SK-N-SH (cell line): ENCODE results near the gene ARID1B.

Experiments
- CHD2 ChIP-seq: fragments of 150-350 bp; IDR thresholded peaks from 2 replicates; pipeline ENCODE4 v1.6.1; 2018; ENCODE audit warnings: low read length; ENCODE audit not compliant: partially characterized antibody
- EZH2phosphoT487 ChIP-seq: fragments of 200-600 bp; sonication (generic); IDR thresholded peaks from 2 replicates; pipeline ENCODE4 v1.6.1; 2017; ENCODE audit warnings: low read depth, mixed run types, mild to moderate bottlenecking, antibody characterized with exemption, moderate library complexity, borderline replicate concordance
- FOSL2 ChIP-seq: IDR thresholded peaks from 2 replicates; pipeline ENCODE4 v1.4.0; 2012; ENCODE audit warnings: low read depth, mild to moderate bottlenecking, moderate library complexity, borderline replicate concordance
- POLR2AphosphoS5 ChIP-seq: IDR thresholded peaks from 2 replicates; pipeline ENCODE4 v1.6.1; 2012; ENCODE audit warnings: low read depth, low read length
- RXRA ChIP-seq: IDR thresholded peaks from 2 replicates; pipeline ENCODE4 v1.4.0; 2012; ENCODE audit warnings: low read depth, mild to moderate bottlenecking, borderline replicate concordance
- SIN3A ChIP-seq: IDR thresholded peaks from 2 replicates; pipeline ENCODE4 v1.6.1; 2012; ENCODE audit warnings: low read depth, mild to moderate bottlenecking, low read length, moderate library complexity, borderline replicate concordance
- TF ChIP-seq, protein P1 (sequence below): fragments of 200-600 bp; sonication (generic); IDR thresholded peaks from 2 replicates; pipeline ENCODE4 v1.6.1; 2017; ENCODE audit warnings: antibody characterized with exemption, mild to moderate bottlenecking, moderate library complexity
- TF ChIP-seq, protein P2 (sequence below): IDR thresholded peaks from 2 replicates; pipeline ENCODE4; 2012
- TF ChIP-seq, protein P3 (sequence below): IDR thresholded peaks from 2 replicates; pipeline ENCODE4 v1.4.0; 2012; ENCODE audit warnings: low read depth

DNA sequence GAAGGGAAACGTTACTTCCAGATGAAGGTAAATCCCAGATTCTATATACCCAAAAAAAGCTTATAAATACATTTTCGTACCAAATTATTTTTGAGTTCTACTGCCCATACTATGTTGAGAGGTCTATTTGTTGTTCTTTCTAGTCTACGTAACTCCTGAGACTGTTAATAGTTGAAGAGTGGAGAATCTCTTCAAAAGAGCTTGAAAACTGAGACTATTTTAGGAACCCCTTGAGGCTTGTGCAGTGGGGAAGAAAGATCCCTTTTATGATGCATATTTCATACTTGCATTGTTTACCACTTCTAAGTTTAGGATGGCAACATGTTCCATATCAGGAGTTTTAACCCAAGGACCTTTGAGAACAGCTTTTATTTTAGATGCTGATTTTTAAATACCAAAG lies 301.1 kb downstream of the ARID1B start:
- TF ChIP-seq, protein P1, sequence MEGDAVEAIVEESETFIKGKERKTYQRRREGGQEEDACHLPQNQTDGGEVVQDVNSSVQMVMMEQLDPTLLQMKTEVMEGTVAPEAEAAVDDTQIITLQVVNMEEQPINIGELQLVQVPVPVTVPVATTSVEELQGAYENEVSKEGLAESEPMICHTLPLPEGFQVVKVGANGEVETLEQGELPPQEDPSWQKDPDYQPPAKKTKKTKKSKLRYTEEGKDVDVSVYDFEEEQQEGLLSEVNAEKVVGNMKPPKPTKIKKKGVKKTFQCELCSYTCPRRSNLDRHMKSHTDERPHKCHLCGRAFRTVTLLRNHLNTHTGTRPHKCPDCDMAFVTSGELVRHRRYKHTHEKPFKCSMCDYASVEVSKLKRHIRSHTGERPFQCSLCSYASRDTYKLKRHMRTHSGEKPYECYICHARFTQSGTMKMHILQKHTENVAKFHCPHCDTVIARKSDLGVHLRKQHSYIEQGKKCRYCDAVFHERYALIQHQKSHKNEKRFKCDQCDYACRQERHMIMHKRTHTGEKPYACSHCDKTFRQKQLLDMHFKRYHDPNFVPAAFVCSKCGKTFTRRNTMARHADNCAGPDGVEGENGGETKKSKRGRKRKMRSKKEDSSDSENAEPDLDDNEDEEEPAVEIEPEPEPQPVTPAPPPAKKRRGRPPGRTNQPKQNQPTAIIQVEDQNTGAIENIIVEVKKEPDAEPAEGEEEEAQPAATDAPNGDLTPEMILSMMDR, result no peak
- no peak for TF ChIP-seq EZH2phosphoT487
- no peak for TF ChIP-seq RXRA
- TF ChIP-seq, protein P2, sequence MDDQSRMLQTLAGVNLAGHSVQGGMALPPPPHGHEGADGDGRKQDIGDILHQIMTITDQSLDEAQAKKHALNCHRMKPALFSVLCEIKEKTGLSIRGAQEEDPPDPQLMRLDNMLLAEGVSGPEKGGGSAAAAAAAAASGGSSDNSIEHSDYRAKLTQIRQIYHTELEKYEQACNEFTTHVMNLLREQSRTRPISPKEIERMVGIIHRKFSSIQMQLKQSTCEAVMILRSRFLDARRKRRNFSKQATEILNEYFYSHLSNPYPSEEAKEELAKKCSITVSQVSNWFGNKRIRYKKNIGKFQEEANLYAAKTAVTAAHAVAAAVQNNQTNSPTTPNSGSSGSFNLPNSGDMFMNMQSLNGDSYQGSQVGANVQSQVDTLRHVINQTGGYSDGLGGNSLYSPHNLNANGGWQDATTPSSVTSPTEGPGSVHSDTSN, result no peak
- TF ChIP-seq CHD2, result no peak
- TF ChIP-seq, protein P3, sequence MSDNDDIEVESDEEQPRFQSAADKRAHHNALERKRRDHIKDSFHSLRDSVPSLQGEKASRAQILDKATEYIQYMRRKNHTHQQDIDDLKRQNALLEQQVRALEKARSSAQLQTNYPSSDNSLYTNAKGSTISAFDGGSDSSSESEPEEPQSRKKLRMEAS, result no peak
- no peak for TF ChIP-seq FOSL2
- no peak for TF ChIP-seq SIN3A
- TF ChIP-seq POLR2AphosphoS5, result no peak
